ENCODE data around the gene FMN1. TPM values are rescaled to one million over a fixed set of nuclear protein-coding genes. Genes with fewer than 3 reads are reported as not detected.

The FMN1 gene
- total and polyA plus RNA-seq, 10 donors: 0.43 to 42.1 (median 8.6) TPM

- H3K27ac ChIP-seq: no peak overlapping the region
- TF ChIP-seq CTCF (IDR thresholded peaks at IDR 0.05 in 8 of 11, conservative IDR thresholded peaks at IDR 0.05 in 3 of 11) (no peak), POLR2AphosphoS5 (IDR thresholded peaks at IDR 0.05) (no peak), POLR2A (IDR thresholded peaks at IDR 0.05) (no peak)
- H3K27me3 ChIP-seq (replicated peaks in 1 of 7): no peaks in the 10 kb centered on the region
- DNase-seq: no peak
- no peaks in the 10 kb centered on the region for H3K9me3 ChIP-seq
- intact Hi-C loops (cut with DNase I; ENCODE audit: low total_unique reads): no loop called here
- no peaks in the 10 kb centered on the region for H3K36me3 ChIP-seq
- H3K4me3 ChIP-seq: no peak overlapping the region
- WGBS, 5 donors: 78 to 93% (median 91%) methylated on average over 3 of the region's 3 CpGs
- peaks cover 0 to 5% (median 0%) of the 10 kb centered on the region in 6 donors for H3K4me1 ChIP-seq
Measured at GRCh38 chr15:33099213-33099612, 95.3 kb downstream of the FMN1 start.

GRCh38 chr15:33098094-33099058 is 96.1 kb downstream of the FMN1 start:
- TF ChIP-seq POLR2A (IDR thresholded peaks at IDR 0.05) (no peak), POLR2AphosphoS5 (IDR thresholded peaks at IDR 0.05) (no peak)

GRCh38 chr15:33096134-33096533 is 98.4 kb downstream of the FMN1 start:
- intact Hi-C loops (cut with DNase I; ENCODE audit: low total_unique reads): no loop called here
- Histone ChIP-seq H3K4me3 (no peak overlapping the region), H3K27me3 (replicated peaks in 1 of 7) (no peaks in the 10 kb centered on the region), H3K36me3 (no peaks in the 10 kb centered on the region), H3K27ac (no peak overlapping the region), H3K4me1 (no peaks in the 10 kb centered on the region), H3K9me3 (no peaks in the 10 kb centered on the region)
- no peak for DNase-seq
- whole genome bisulfite sequencing, 5 donors: 86 to 97% (median 90%) methylated on average over 3 of the region's 3 CpGs
- TF ChIP-seq POLR2A (IDR thresholded peaks at IDR 0.05) (no peak), POLR2AphosphoS5 (IDR thresholded peaks at IDR 0.05) (no peak), CTCF (IDR thresholded peaks at IDR 0.05 in 8 of 11, conservative IDR thresholded peaks at IDR 0.05 in 3 of 11) (no peak)

More at GRCh38 chr15:33098094-33099058, 96.1 kb downstream of the FMN1 start:
- intact Hi-C loops (cut with DNase I; ENCODE audit: low total_unique reads): no loop called here
- no peaks in the 10 kb centered on the region for H3K27me3 ChIP-seq (replicated peaks in 1 of 7)
- DNase-seq: no peak
- H3K4me1 ChIP-seq: no peaks in the 10 kb centered on the region
- no peaks in the 10 kb centered on the region for H3K36me3 ChIP-seq
- H3K9me3 ChIP-seq: no peaks in the 10 kb centered on the region
- WGBS, 5 donors: 71 to 84% (median 78%) methylated on average over 7 of the region's 7 CpGs
- no peak overlapping the region for H3K27ac ChIP-seq
- H3K4me3 ChIP-seq: no peak overlapping the region

GRCh38 chr15:33095641-33096040 is 98.9 kb downstream of the FMN1 start:
- intact Hi-C loops (cut with DNase I; ENCODE audit: low total_unique reads): no loop called here
- DNase-seq: no peak
- Histone ChIP-seq H3K27me3 (replicated peaks in 1 of 7) (no peaks in the 10 kb centered on the region), H3K4me1 (no peaks in the 10 kb centered on the region), H3K4me3 (no peak overlapping the region), H3K27ac (no peak overlapping the region), H3K36me3 (no peaks in the 10 kb centered on the region), H3K9me3 (no peaks in the 10 kb centered on the region)
- TF ChIP-seq CTCF (IDR thresholded peaks at IDR 0.05 in 8 of 11, conservative IDR thresholded peaks at IDR 0.05 in 3 of 11): no peak
- no peak for TF ChIP-seq POLR2A (IDR thresholded peaks at IDR 0.05)
- no peak for TF ChIP-seq POLR2AphosphoS5 (IDR thresholded peaks at IDR 0.05)
- 61 to 95% (median 84%) methylated on average over 2 of the region's 2 CpGs for WGBS, 5 donors
